Epithelial cell of esophagus (primary cell): Measurements from ENCODE around the gene HPS4.

Experiments
- DNase-seq: peaks from one replicate; pipeline ENCODE4 v3.0.0; 2010; ENCODE audit warnings: low read depth
- H3K4me3 ChIP-seq: 2 replicates; pipeline ENCODE4 v1.5.1; 2011; ENCODE audit warnings: mild to moderate bottlenecking, low read length, control low read depth
- CTCF ChIP-seq: IDR thresholded peaks from 2 replicates; pipeline ENCODE4 v1.5.1; 2011; ENCODE audit warnings: low read depth, mild to moderate bottlenecking, low read length, control low read depth, inconsistent platforms; ENCODE audit not compliant: insufficient read depth; ENCODE audit errors: missing control alignments

Gene HPS4

DNA sequence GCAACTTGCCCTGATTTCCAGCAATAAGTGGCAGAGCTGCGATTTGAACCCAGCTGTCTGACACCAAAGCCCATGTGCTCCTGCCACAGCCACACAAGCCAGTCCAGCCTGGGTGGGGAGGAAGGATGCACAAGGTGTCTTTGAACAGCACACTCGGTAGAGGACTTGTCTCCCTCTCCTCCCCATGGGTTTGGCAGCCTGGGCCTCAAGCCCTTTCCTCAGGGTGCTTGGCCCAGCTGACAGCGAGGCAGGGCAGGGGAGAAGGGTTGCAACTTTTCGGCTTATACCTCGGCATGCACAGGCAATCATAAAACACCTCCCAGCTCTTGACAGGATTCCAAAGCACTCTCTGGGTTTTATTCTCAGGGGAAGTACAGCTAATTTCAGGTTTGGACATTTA, 35.2 kb downstream of the HPS4 start:
- no peak for TF ChIP-seq CTCF
- no peak for DNase-seq
- H3K4me3 ChIP-seq, result no peak overlapping the region

DNA sequence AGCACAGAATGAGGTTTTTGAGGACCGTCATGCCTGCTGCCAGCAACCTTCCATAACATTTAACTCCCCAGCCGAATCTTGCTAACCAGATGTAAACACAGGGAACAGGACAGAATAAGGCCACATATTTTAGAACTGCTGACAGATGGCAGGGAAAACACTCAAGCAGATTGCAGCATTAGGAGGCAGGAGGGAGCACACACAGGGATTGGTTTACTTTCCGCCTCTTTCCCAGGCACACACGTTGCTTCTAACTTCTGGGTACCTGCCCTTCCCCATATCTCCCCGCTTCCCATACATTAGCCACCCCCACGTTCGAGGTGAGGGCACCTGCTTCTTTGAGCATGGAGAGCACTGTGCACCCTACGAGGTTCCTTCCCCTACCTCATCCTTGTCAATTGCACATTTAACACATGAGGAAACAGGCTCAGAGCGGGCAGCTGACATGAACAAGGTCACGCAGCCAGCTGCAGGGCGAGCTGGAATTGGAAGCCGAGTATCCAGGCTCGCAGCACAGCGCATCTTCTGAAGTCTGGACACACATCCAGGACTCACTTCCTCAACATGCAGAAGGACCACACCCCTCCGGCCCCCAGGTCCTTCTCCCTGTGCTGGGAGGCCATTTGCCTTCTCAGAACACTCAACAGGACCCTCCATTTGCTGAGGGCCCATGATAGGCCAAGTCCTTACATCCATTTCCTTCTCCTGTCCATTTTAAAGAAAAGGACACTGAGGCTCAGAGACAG, 35.8 kb downstream of the HPS4 start:
- TF ChIP-seq CTCF, result no peak
- H3K4me3 ChIP-seq, result no peak overlapping the region
- no peak for DNase-seq

DNA sequence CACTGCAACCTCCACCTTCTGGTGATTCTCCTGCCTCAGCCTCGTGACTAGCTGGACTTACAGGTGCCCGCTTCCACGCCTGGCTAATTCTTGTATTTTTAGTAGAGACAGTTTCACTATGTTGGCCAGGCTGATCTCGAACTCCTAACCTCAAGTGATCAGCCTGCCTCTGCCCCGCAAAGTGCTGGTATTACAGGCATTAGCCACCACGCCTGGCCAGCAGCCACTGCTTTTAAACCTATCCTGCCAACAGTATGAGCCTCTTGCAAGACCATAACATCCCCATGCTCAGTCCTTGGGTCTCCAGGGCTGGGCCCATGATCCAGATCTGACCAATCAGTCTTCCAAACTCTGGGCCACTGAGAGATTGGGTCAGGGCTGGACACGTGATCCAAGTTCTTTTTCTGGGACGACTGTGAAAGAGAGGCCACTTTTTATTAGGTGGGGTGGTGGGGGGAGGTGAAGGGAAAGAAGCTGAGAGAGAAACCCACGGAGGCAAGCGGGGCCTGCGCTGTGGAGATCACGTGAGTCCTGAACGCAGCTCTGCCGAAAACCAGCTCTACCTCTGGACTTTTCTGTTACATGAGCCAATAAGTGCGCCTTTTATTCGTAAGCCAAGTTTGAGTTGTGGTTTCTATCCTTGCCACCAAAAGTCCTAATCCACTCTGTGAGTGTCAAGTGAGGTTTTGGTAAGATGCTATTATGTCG, 36.6 kb downstream of the HPS4 start:
- no peak for TF ChIP-seq CTCF
- no peak overlapping the region for H3K4me3 ChIP-seq
- no peak for DNase-seq

DNA sequence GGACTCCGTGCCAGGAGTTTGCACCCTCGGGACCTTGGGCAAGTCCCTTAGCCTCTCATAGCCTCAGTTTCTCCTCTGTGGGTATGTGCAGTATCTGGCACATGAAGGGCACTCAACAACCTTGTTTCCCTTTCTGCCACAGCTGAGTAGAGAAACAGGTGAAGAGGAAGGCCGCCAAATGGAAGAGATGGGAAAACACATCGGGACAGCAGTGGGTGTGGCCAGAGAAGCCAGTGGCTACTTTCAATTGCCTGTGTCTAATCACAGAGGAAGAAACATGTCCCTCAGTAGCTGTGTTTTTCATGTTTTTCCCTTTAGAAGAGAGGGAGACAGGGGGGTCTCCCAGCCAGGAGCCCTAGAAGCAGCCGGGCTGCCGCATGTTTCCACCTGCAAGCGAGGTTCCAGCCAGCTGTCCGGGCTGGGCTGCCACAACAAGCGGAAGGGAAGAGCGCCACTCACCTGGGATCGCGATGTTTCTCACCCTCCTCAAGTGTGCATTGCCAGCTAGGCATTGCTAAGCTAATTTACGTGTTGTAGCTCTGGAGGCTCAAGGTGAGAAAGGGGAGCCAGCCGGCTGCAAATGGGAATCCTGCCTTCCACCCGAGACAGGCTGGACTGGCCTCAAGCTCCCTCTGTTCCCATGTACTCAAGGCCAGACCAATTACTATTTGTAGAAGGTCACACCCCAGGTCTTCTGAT, 37.9 kb downstream of the HPS4 start:
- no peak for TF ChIP-seq CTCF
- H3K4me3 ChIP-seq, result no peak overlapping the region
- no peak for DNase-seq

DNA sequence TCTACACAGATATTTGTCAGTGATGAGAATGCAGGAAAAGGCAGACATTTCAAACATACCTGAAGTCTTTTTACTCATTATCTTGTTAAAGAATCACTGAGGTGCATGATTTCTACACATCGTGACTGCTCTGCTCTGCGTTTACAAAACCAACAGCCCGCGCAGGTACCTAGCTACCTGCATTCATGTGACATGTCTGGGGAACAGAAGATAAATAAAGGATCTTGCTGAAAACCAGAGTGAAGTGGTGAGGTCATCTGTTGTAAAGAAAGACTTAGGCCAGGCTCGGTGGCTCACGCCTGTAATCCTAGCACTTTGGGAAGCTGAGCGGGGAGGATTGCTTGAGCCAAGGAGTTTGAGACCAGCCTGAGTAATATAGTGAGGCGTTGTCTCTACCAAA, 38.8 kb downstream of the HPS4 start:
- no peak for DNase-seq
- no peak for TF ChIP-seq CTCF
- H3K4me3 ChIP-seq, result no peak overlapping the region

GRCh38 chr22:26443901-26444690, 39.5 kb downstream of the HPS4 start:
- no peak for TF ChIP-seq CTCF
- H3K4me3 ChIP-seq, result no peak overlapping the region
- DNase-seq, result no peak
